Measurements from ENCODE around the gene ALDH4A1.

Gene ALDH4A1

GRCh38 chr1:18883636-18884418 is 18.5 kb downstream of the ALDH4A1 start:
- H3K27me3 ChIP-seq (ENCODE audit: control insufficient read depth, insufficient read depth, low read length), result no peaks in the 10 kb centered on the region
- H3K4me3 ChIP-seq (ENCODE audit: low read length), result no peak overlapping the region
- H3K9me3 ChIP-seq (ENCODE audit: control insufficient read depth, low read length), result no peaks in the 10 kb centered on the region
- no peaks in the 10 kb centered on the region for H3K36me3 ChIP-seq (ENCODE audit: control insufficient read depth, insufficient read depth, low read length)
- H3K9ac ChIP-seq (ENCODE audit: low read length), result no peak overlapping the region
- H3K4me1 ChIP-seq (ENCODE audit: control insufficient read depth, insufficient read depth, low read length), result no peaks in the 10 kb centered on the region

- no peaks in the 10 kb centered on the region for H3K27me3 ChIP-seq (ENCODE audit: control insufficient read depth, insufficient read depth, low read length)
- H3K9me3 ChIP-seq (ENCODE audit: control insufficient read depth, low read length), result no peaks in the 10 kb centered on the region
- no peak overlapping the region for H3K9ac ChIP-seq (ENCODE audit: low read length)
- H3K36me3 ChIP-seq (ENCODE audit: control insufficient read depth, insufficient read depth, low read length), result no peaks in the 10 kb centered on the region
- no peaks in the 10 kb centered on the region for H3K4me1 ChIP-seq (ENCODE audit: control insufficient read depth, insufficient read depth, low read length)
- H3K4me3 ChIP-seq (ENCODE audit: low read length), result no peak overlapping the region
Measured at GRCh38 chr1:18883079-18883478, 19.3 kb downstream of the ALDH4A1 start.

- no peaks in the 10 kb centered on the region for H3K9me3 ChIP-seq (ENCODE audit: control insufficient read depth, low read length)
- H3K9ac ChIP-seq (ENCODE audit: low read length), result no peak overlapping the region
- H3K4me3 ChIP-seq (ENCODE audit: low read length), result no peak overlapping the region
- no peaks in the 10 kb centered on the region for H3K36me3 ChIP-seq (ENCODE audit: control insufficient read depth, insufficient read depth, low read length)
- no peaks in the 10 kb centered on the region for H3K4me1 ChIP-seq (ENCODE audit: control insufficient read depth, insufficient read depth, low read length)
- H3K27me3 ChIP-seq (ENCODE audit: control insufficient read depth, insufficient read depth, low read length), result no peaks in the 10 kb centered on the region
Measured at GRCh38 chr1:18882486-18882885, 19.9 kb downstream of the ALDH4A1 start.

GRCh38 chr1:18881642-18882431 is 20.5 kb downstream of the ALDH4A1 start:
- no peak overlapping the region for H3K4me3 ChIP-seq (ENCODE audit: low read length)
- H3K9ac ChIP-seq (ENCODE audit: low read length), result no peak overlapping the region
- no peaks in the 10 kb centered on the region for H3K4me1 ChIP-seq (ENCODE audit: control insufficient read depth, insufficient read depth, low read length)
- H3K27me3 ChIP-seq (ENCODE audit: control insufficient read depth, insufficient read depth, low read length), result no peaks in the 10 kb centered on the region
- H3K36me3 ChIP-seq (ENCODE audit: control insufficient read depth, insufficient read depth, low read length), result no peaks in the 10 kb centered on the region
- H3K9me3 ChIP-seq (ENCODE audit: control insufficient read depth, low read length), result no peaks in the 10 kb centered on the region

- no peaks in the 10 kb centered on the region for H3K27me3 ChIP-seq (ENCODE audit: control insufficient read depth, insufficient read depth, low read length)
- no peaks in the 10 kb centered on the region for H3K36me3 ChIP-seq (ENCODE audit: control insufficient read depth, insufficient read depth, low read length)
- H3K9me3 ChIP-seq (ENCODE audit: control insufficient read depth, low read length), result no peaks in the 10 kb centered on the region
- no peak overlapping the region for H3K4me3 ChIP-seq (ENCODE audit: low read length)
- no peaks in the 10 kb centered on the region for H3K4me1 ChIP-seq (ENCODE audit: control insufficient read depth, insufficient read depth, low read length)
- no peak overlapping the region for H3K9ac ChIP-seq (ENCODE audit: low read length)
Measured at GRCh38 chr1:18881164-18881563, 21.2 kb downstream of the ALDH4A1 start.

GRCh38 chr1:18880585-18880984 is 21.8 kb downstream of the ALDH4A1 start:
- no peak overlapping the region for H3K4me3 ChIP-seq (ENCODE audit: low read length)
- H3K9ac ChIP-seq (ENCODE audit: low read length), result no peak overlapping the region
- H3K9me3 ChIP-seq (ENCODE audit: control insufficient read depth, low read length), result no peaks in the 10 kb centered on the region
- H3K4me1 ChIP-seq (ENCODE audit: control insufficient read depth, insufficient read depth, low read length), result no peaks in the 10 kb centered on the region
- no peaks in the 10 kb centered on the region for H3K36me3 ChIP-seq (ENCODE audit: control insufficient read depth, insufficient read depth, low read length)
- no peaks in the 10 kb centered on the region for H3K27me3 ChIP-seq (ENCODE audit: control insufficient read depth, insufficient read depth, low read length)

- H3K4me3 ChIP-seq (ENCODE audit: low read length), result no peak overlapping the region
- no peak overlapping the region for H3K9ac ChIP-seq (ENCODE audit: low read length)
- H3K36me3 ChIP-seq (ENCODE audit: control insufficient read depth, insufficient read depth, low read length), result no peaks in the 10 kb centered on the region
- no peaks in the 10 kb centered on the region for H3K9me3 ChIP-seq (ENCODE audit: control insufficient read depth, low read length)
- peaks cover 5% of the 10 kb centered on the region for H3K4me1 ChIP-seq (ENCODE audit: control insufficient read depth, insufficient read depth, low read length)
- H3K27me3 ChIP-seq (ENCODE audit: control insufficient read depth, insufficient read depth, low read length), result peaks cover under 1% of the 10 kb centered on the region
Measured at GRCh38 chr1:18879791-18880309, 22.5 kb downstream of the ALDH4A1 start.

GRCh38 chr1:18879215-18879790 is 23.1 kb downstream of the ALDH4A1 start:
- no peaks in the 10 kb centered on the region for H3K36me3 ChIP-seq (ENCODE audit: control insufficient read depth, insufficient read depth, low read length)

GRCh38 chr1:18878538-18879214 is 23.7 kb downstream of the ALDH4A1 start:
- H3K9me3 ChIP-seq (ENCODE audit: control insufficient read depth, low read length), result no peaks in the 10 kb centered on the region
- no peak overlapping the region for H3K9ac ChIP-seq (ENCODE audit: low read length)
- H3K27me3 ChIP-seq (ENCODE audit: control insufficient read depth, insufficient read depth, low read length), result peaks cover 2% of the 10 kb centered on the region
- no peak overlapping the region for H3K4me3 ChIP-seq (ENCODE audit: low read length)
- H3K36me3 ChIP-seq (ENCODE audit: control insufficient read depth, insufficient read depth, low read length), result no peaks in the 10 kb centered on the region
- peaks cover 5% of the 10 kb centered on the region for H3K4me1 ChIP-seq (ENCODE audit: control insufficient read depth, insufficient read depth, low read length)

More at GRCh38 chr1:18879215-18879790, 23.1 kb downstream of the ALDH4A1 start:
- H3K27me3 ChIP-seq (ENCODE audit: control insufficient read depth, insufficient read depth, low read length), result peaks cover 2% of the 10 kb centered on the region
- no peak overlapping the region for H3K4me3 ChIP-seq (ENCODE audit: low read length)
- H3K4me1 ChIP-seq (ENCODE audit: control insufficient read depth, insufficient read depth, low read length), result peaks cover 5% of the 10 kb centered on the region
- no peaks in the 10 kb centered on the region for H3K9me3 ChIP-seq (ENCODE audit: control insufficient read depth, low read length)
- H3K9ac ChIP-seq (ENCODE audit: low read length), result no peak overlapping the region

GRCh38 chr1:18877282-18877681 is 25.1 kb downstream of the ALDH4A1 start:
- no peaks in the 10 kb centered on the region for H3K36me3 ChIP-seq (ENCODE audit: control insufficient read depth, insufficient read depth, low read length)
- no peak overlapping the region for H3K4me3 ChIP-seq (ENCODE audit: low read length)
- H3K9ac ChIP-seq (ENCODE audit: low read length), result no peak overlapping the region
- no peaks in the 10 kb centered on the region for H3K9me3 ChIP-seq (ENCODE audit: control insufficient read depth, low read length)
- H3K4me1 ChIP-seq (ENCODE audit: control insufficient read depth, insufficient read depth, low read length), result peaks cover 5% of the 10 kb centered on the region
- peaks cover 2% of the 10 kb centered on the region for H3K27me3 ChIP-seq (ENCODE audit: control insufficient read depth, insufficient read depth, low read length)

GRCh38 chr1:18876210-18876609 is 26.1 kb downstream of the ALDH4A1 start:
- H3K4me3 ChIP-seq (ENCODE audit: low read length), result no peak overlapping the region
- no peak overlapping the region for H3K9ac ChIP-seq (ENCODE audit: low read length)
- no peaks in the 10 kb centered on the region for H3K36me3 ChIP-seq (ENCODE audit: control insufficient read depth, insufficient read depth, low read length)

More at GRCh38 chr1:18876210-18876609, 26.1 kb downstream of the ALDH4A1 start:
- peaks cover 2% of the 10 kb centered on the region for H3K27me3 ChIP-seq (ENCODE audit: control insufficient read depth, insufficient read depth, low read length)
- peaks cover 5% of the 10 kb centered on the region for H3K4me1 ChIP-seq (ENCODE audit: control insufficient read depth, insufficient read depth, low read length)
- H3K9me3 ChIP-seq (ENCODE audit: control insufficient read depth, low read length), result no peaks in the 10 kb centered on the region

Data from mucosa of stomach (tissue), 1 donor.